Measurements from ENCODE around the gene KRT27. TPM values are rescaled to one million over a fixed set of nuclear protein-coding genes. Genes with fewer than 3 reads are reported as not detected.

Gene KRT27
- total and polyA plus RNA-seq, 3 experiments from 2014 or later = not detected

Other genes starting within 250 kb of the KRT27 start
- gene CCR7, start 217.1 kb downstream of the KRT27 start, total RNA-seq = 100 to 1,000 TPM; 152 to 154 TPM
- gene CCR7, start 217.1 kb downstream of the KRT27 start, polyA plus RNA-seq = 286 TPM
- gene SMARCE1, start 134.7 kb downstream of the KRT27 start, total RNA-seq = 100 to 1,000 TPM; 101 to 108 TPM
- 216 TPM for gene SMARCE1, start 134.7 kb downstream of the KRT27 start, polyA plus RNA-seq
- not detected for gene KRT222, start 117.4 kb downstream of the KRT27 start, total RNA-seq
- gene KRT222, start 117.4 kb downstream of the KRT27 start, polyA plus RNA-seq = not detected
- gene KRT24, start 78.8 kb downstream of the KRT27 start, total RNA-seq = not detected
- not detected for gene KRT24, start 78.8 kb downstream of the KRT27 start, polyA plus RNA-seq
- not detected for gene KRT25, start 27.2 kb downstream of the KRT27 start, total RNA-seq
- gene KRT25, start 27.2 kb downstream of the KRT27 start, polyA plus RNA-seq = not detected
- gene KRT26, start 10.3 kb downstream of the KRT27 start, total RNA-seq = not detected
- not detected for gene KRT26, start 10.3 kb downstream of the KRT27 start, polyA plus RNA-seq
- not detected for gene KRT28, start 17.4 kb upstream of the KRT27 start, total RNA-seq
- gene KRT28, start 17.4 kb upstream of the KRT27 start, polyA plus RNA-seq = not detected
- gene KRT10, start 40.1 kb upstream of the KRT27 start, total RNA-seq = 10 to 100 TPM; 57.5 to 61.9 TPM
- gene KRT10, start 40.1 kb upstream of the KRT27 start, polyA plus RNA-seq = 218 TPM
- not detected for gene KRT12, start 84.7 kb upstream of the KRT27 start, total RNA-seq
- not detected for gene KRT12, start 84.7 kb upstream of the KRT27 start, polyA plus RNA-seq
- not detected for gene KRT20, start 102.7 kb upstream of the KRT27 start, total RNA-seq
- gene KRT20, start 102.7 kb upstream of the KRT27 start, polyA plus RNA-seq = not detected
- not detected for gene KRT23, start 155.1 kb upstream of the KRT27 start, total RNA-seq
- gene KRT23, start 155.1 kb upstream of the KRT27 start, polyA plus RNA-seq = not detected
- gene KRT39, start 184.4 kb upstream of the KRT27 start, total RNA-seq = not detected
- not detected for gene KRT39, start 184.4 kb upstream of the KRT27 start, polyA plus RNA-seq
- gene KRT40, start 201.8 kb upstream of the KRT27 start, total RNA-seq = not detected
- gene KRT40, start 201.8 kb upstream of the KRT27 start, polyA plus RNA-seq = not detected
- gene KRTAP3-3, start 211.6 kb upstream of the KRT27 start, total RNA-seq = not detected
- gene KRTAP3-3, start 211.6 kb upstream of the KRT27 start, polyA plus RNA-seq = not detected
- not detected for gene KRTAP3-2, start 217.4 kb upstream of the KRT27 start, total RNA-seq
- gene KRTAP3-2, start 217.4 kb upstream of the KRT27 start, polyA plus RNA-seq = not detected
- not detected for gene KRTAP3-1, start 226.6 kb upstream of the KRT27 start, total RNA-seq
- gene KRTAP3-1, start 226.6 kb upstream of the KRT27 start, polyA plus RNA-seq = not detected
- gene KRTAP1-5, start 244.7 kb upstream of the KRT27 start, total RNA-seq = not detected
- not detected for gene KRTAP1-5, start 244.7 kb upstream of the KRT27 start, polyA plus RNA-seq
- gene KRTAP1-4, start 247.6 kb upstream of the KRT27 start, total RNA-seq = not detected
- gene KRTAP1-4, start 247.6 kb upstream of the KRT27 start, polyA plus RNA-seq = not detected